ENCODE results near the gene CIBAR2. TPM values are rescaled to one million over a fixed set of nuclear protein-coding genes. Genes with fewer than 3 reads are reported as not detected.

Gene CIBAR2
- total and polyA plus RNA-seq, 9 of the 15 experiments (the other 6 are each of a cell fraction or from before 2014, with no cell fraction given), result not detected

DNA sequence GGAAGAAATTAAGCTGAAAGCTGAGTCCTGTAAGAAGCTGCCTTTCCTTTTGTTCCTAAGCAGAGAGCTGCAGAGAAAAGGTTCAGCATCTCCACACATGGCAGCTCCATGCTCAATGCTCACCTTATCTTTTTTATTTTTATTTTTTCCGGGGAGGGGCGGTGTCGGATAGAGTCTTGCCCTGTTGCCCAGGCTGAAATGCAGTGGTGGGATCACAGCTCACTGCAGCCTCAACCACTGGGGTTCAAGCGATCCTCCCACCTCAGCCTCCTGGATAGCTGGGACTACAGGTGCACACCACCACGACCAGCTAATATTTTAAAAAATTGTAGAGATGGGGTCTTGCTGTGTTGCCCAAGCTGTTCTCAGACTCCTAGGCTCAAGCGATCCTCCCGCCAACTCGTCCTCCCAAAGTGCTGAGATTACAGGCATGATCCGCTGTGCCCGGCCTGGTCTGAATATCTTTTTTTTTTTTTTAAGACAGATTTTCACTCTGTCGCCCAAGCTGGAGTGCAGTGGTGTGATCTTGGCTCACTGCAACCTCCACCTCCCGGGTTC lies 28.3 kb upstream of the CIBAR2 start:
- WGBS (ENCODE audit: insufficient coverage, low coverage, missing lambda C conversion rate), result 27% methylated on average over 11 of the region's 12 CpGs
- in situ Hi-C loops (cut with MboI), result no loop called here
- no peaks in the 10 kb centered on the region for H3K9me3 ChIP-seq (replicated peaks; ENCODE audit: control insufficient read depth, insufficient read depth, low read depth, low read length)

More for the DNA sequence above, 28.3 kb upstream of the CIBAR2 start:
- intact Hi-C loops (cut with micrococcal nuclease), result no loop called here
- ChIA-PET POLR2A (interaction anchor here (0.8 to 1.0 kb wide), 3 partner anchors 9 to 33 kb away, joined by 3 to 4 read pairs (median 4); no protein-coding TSS in a partner anchor), CTCF (ENCODE audit: low intra/inter-chr PET ratio) (no interaction called here)
- Histone ChIP-seq H3K4me3 (no peak overlapping the region), H3K79me2 (ENCODE audit: control insufficient read depth, insufficient read depth, low read length) (no peaks in the 10 kb centered on the region), H3K27me3 (ENCODE audit: control insufficient read depth in 2 of 2, insufficient read depth in 2 of 2, low read length in 2 of 2) (peaks cover 24 to 77% of the 10 kb centered on the region in 2 experiments), H3K9ac (ENCODE audit: insufficient read depth in 1 of 2, low read depth in 2 of 2, low read length in 2 of 2) (no peak overlapping the region), H3K4me2 (ENCODE audit: insufficient read depth, low read length) (no peak overlapping the region), H2AFZ (ENCODE audit: low read depth, low read length) (no peak overlapping the region), H3K4me1 (replicated peaks in 1 of 2; ENCODE audit: control insufficient read depth in 2 of 2, insufficient read depth in 2 of 2, low read length in 2 of 2) (peaks cover 9 to 47% of the 10 kb centered on the region in 2 experiments), H3K9me1 (ENCODE audit: control insufficient read depth, insufficient read depth, low read length) (no peaks in the 10 kb centered on the region), H3K27ac (ENCODE audit: extremely low read depth, low read depth, low read length) (no peak overlapping the region), H3K36me3 (ENCODE audit: control insufficient read depth, insufficient read depth, low read length) (no peaks in the 10 kb centered on the region), H4K20me1 (replicated peaks; ENCODE audit: control insufficient read depth, insufficient read depth, low read length) (peaks cover 25% of the 10 kb centered on the region; the same call in 1 of the 2 replicates)
- DNase-seq (ENCODE audit: extremely low read depth in 1 of 4, low spot score in 3 of 4) (no peak), ATAC-seq (no peak), FAIRE-seq (no peak)
- TF ChIP-seq EP300 (IDR thresholded peaks at IDR 0.05; ENCODE audit: low read length) (no peak), HNRNPK (IDR thresholded peaks at IDR 0.05; ENCODE audit: low read depth, low read length, poor library complexity, severe bottlenecking) (no peak), TBL1XR1 (IDR thresholded peaks at IDR 0.05; ENCODE audit: low read length in 2 of 2) (no peak), C11orf30 (IDR thresholded peaks at IDR 0.05; ENCODE audit: low read depth) (no peak), TSC22D4 (tag; IDR thresholded peaks at IDR 0.05) (no peak), ZNF830 (CRISPR knock-in tag; IDR thresholded peaks at IDR 0.05) (no peak), ZNF507 (tag; conservative IDR thresholded peaks at IDR 0.05) (no peak), U2AF1 (optimal IDR thresholded peaks at IDR 0.05; ENCODE audit: low read depth, low read length) (no peak), ESRRA (IDR thresholded peaks at IDR 0.05; ENCODE audit: borderline replicate concordance, low read depth) (no peak), STAT5B (CRISPR knock-in tag; IDR thresholded peaks at IDR 0.05) (no peak), NUFIP1 (IDR thresholded peaks at IDR 0.05; ENCODE audit: partially characterized antibody) (no peak), POU5F1 (IDR thresholded peaks at IDR 0.05; ENCODE audit: borderline replicate concordance, low read depth, low read length, partially characterized antibody) (no peak), ZNF695 (CRISPR knock-in tag; IDR thresholded peaks at IDR 0.05) (no peak), BRD4 (IDR thresholded peaks at IDR 0.05) (no peak), SIN3A (IDR thresholded peaks at IDR 0.05; ENCODE audit: borderline replicate concordance in 2 of 2, control insufficient read depth in 1 of 2, low read depth in 2 of 2, low read length in 2 of 2) (no peak)
- TF ChIP-seq, protein P1, sequence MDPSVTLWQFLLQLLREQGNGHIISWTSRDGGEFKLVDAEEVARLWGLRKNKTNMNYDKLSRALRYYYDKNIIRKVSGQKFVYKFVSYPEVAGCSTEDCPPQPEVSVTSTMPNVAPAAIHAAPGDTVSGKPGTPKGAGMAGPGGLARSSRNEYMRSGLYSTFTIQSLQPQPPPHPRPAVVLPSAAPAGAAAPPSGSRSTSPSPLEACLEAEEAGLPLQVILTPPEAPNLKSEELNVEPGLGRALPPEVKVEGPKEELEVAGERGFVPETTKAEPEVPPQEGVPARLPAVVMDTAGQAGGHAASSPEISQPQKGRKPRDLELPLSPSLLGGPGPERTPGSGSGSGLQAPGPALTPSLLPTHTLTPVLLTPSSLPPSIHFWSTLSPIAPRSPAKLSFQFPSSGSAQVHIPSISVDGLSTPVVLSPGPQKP (CRISPR knock-in tag; IDR thresholded peaks at IDR 0.05), result no peak
- TF ChIP-seq, protein P2, sequence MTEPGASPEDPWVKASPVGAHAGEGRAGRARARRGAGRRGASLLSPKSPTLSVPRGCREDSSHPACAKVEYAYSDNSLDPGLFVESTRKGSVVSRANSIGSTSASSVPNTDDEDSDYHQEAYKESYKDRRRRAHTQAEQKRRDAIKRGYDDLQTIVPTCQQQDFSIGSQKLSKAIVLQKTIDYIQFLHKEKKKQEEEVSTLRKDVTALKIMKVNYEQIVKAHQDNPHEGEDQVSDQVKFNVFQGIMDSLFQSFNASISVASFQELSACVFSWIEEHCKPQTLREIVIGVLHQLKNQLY (CRISPR knock-in tag; conservative IDR thresholded peaks at IDR 0.05), result no peak
- TF ChIP-seq, protein P3, sequence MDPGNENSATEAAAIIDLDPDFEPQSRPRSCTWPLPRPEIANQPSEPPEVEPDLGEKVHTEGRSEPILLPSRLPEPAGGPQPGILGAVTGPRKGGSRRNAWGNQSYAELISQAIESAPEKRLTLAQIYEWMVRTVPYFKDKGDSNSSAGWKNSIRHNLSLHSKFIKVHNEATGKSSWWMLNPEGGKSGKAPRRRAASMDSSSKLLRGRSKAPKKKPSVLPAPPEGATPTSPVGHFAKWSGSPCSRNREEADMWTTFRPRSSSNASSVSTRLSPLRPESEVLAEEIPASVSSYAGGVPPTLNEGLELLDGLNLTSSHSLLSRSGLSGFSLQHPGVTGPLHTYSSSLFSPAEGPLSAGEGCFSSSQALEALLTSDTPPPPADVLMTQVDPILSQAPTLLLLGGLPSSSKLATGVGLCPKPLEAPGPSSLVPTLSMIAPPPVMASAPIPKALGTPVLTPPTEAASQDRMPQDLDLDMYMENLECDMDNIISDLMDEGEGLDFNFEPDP (CRISPR knock-in tag; IDR thresholded peaks at IDR 0.05), result no peak
- no TSS peak for BruUV-seq (replicated peaks)

Data from K562 (cell line).